Parathyroid adenoma (tissue), 2 donors: ENCODE measurements around the gene TMEM81.

Experiments used
- H2AFZ ChIP-seq: fragments of 300-600 bp; sonication (generic); one replicate; pipeline ENCODE4 v1.7.0; 2017; ENCODE audit warnings: antibody characterized with exemption, mild to moderate bottlenecking
- H3K27ac ChIP-seq: fragments of 300-600 bp; sonication (generic); one replicate; pipeline ENCODE4 v1.7.0; 2017
- H3K27me3 ChIP-seq: fragments of 300-600 bp; sonication (generic); one replicate; pipeline ENCODE4 v1.7.0; 2017; ENCODE audit warnings: low read length; ENCODE audit not compliant: control insufficient read depth, insufficient read depth
- H3K36me3 ChIP-seq: fragments of 300-600 bp; sonication (generic); one replicate; pipeline ENCODE4 v1.7.0; 2017; ENCODE audit warnings: low read length; ENCODE audit not compliant: control insufficient read depth, insufficient read depth
- H3K4me1 ChIP-seq: fragments of 300-600 bp; sonication (generic); one replicate; pipeline ENCODE4 v1.7.0; 2017; ENCODE audit warnings: control low read depth
- H3K4me2 ChIP-seq: fragments of 300-600 bp; sonication (generic); one replicate; pipeline ENCODE4 v1.7.0; 2017; ENCODE audit warnings: low read length
- H3K4me3 ChIP-seq: fragments of 300-600 bp; sonication (generic); one replicate; pipeline ENCODE4 v1.7.0; 2017; ENCODE audit warnings: low read depth, low read length
- H3K79me2 ChIP-seq: fragments of 300-600 bp; sonication (generic); one replicate; pipeline ENCODE4 v1.7.0; 2017; ENCODE audit warnings: control low read depth
- H3K9ac ChIP-seq: fragments of 300-600 bp; sonication (generic); one replicate; pipeline ENCODE4 v1.7.0; 2017; ENCODE audit warnings: mild to moderate bottlenecking
- H3K9me3 ChIP-seq: fragments of 300-600 bp; sonication (generic); one replicate; pipeline ENCODE4 v1.7.0; 2017; ENCODE audit warnings: low read length; ENCODE audit not compliant: control insufficient read depth
- CTCF ChIP-seq: fragments of 300-600 bp; sonication (generic); IDR thresholded peaks from one replicate; pipeline ENCODE4 v1.7.0; 2017; ENCODE audit warnings: antibody characterized with exemption, mild to moderate bottlenecking
- donor health status: primary hyperparathyroidism.

The TMEM81 gene

GRCh38 chr1:205074513-205074912, 9.7 kb downstream of the TMEM81 start:
- no peak overlapping the region for H2AFZ ChIP-seq
- TF ChIP-seq CTCF: no peak
- H3K4me1 ChIP-seq: no peaks in the 10 kb centered on the region
- no peaks in the 10 kb centered on the region for H3K79me2 ChIP-seq
- no peak overlapping the region for H3K4me3 ChIP-seq
- H3K4me2 ChIP-seq: no peak overlapping the region
- no peaks in the 10 kb centered on the region for H3K36me3 ChIP-seq
- H3K27ac ChIP-seq: no peak overlapping the region
- H3K9ac ChIP-seq: no peak overlapping the region
- H3K9me3 ChIP-seq: no peaks in the 10 kb centered on the region
- no peaks in the 10 kb centered on the region for H3K27me3 ChIP-seq

GRCh38 chr1:205074084-205074483, 10.2 kb downstream of the TMEM81 start:
- no peak overlapping the region for H3K27ac ChIP-seq
- no peak overlapping the region for H3K4me3 ChIP-seq
- no peaks in the 10 kb centered on the region for H3K79me2 ChIP-seq
- H3K9ac ChIP-seq: no peak overlapping the region
- no peaks in the 10 kb centered on the region for H3K4me1 ChIP-seq
- no peak for TF ChIP-seq CTCF
- no peaks in the 10 kb centered on the region for H3K9me3 ChIP-seq
- H3K36me3 ChIP-seq: no peaks in the 10 kb centered on the region
- H2AFZ ChIP-seq: no peak overlapping the region
- no peaks in the 10 kb centered on the region for H3K27me3 ChIP-seq
- no peak overlapping the region for H3K4me2 ChIP-seq

- Histone ChIP-seq H3K27ac (no peak overlapping the region), H3K4me2 (no peak overlapping the region), H3K79me2 (no peaks in the 10 kb centered on the region), H3K4me1 (no peaks in the 10 kb centered on the region), H3K4me3 (no peak overlapping the region), H3K9ac (no peak overlapping the region), H3K36me3 (no peaks in the 10 kb centered on the region), H2AFZ (no peak overlapping the region), H3K9me3 (no peaks in the 10 kb centered on the region), H3K27me3 (no peaks in the 10 kb centered on the region)
- TF ChIP-seq CTCF: no peak
Observed at GRCh38 chr1:205073511-205073910, 10.7 kb downstream of the TMEM81 start.

- no peak for TF ChIP-seq CTCF
- Histone ChIP-seq H3K36me3 (no peaks in the 10 kb centered on the region), H3K27ac (no peak overlapping the region), H3K79me2 (no peaks in the 10 kb centered on the region), H3K9ac (no peak overlapping the region), H3K4me1 (no peaks in the 10 kb centered on the region), H3K4me2 (no peak overlapping the region), H3K9me3 (no peaks in the 10 kb centered on the region), H3K4me3 (no peak overlapping the region), H2AFZ (no peak overlapping the region), H3K27me3 (no peaks in the 10 kb centered on the region)
Observed at GRCh38 chr1:205072881-205073280, 11.4 kb downstream of the TMEM81 start.

- no peaks in the 10 kb centered on the region for H3K79me2 ChIP-seq
- TF ChIP-seq CTCF: no peak
- H3K9me3 ChIP-seq: no peaks in the 10 kb centered on the region
- no peaks in the 10 kb centered on the region for H3K36me3 ChIP-seq
- no peak overlapping the region for H3K9ac ChIP-seq
- H3K27ac ChIP-seq: no peak overlapping the region
- no peaks in the 10 kb centered on the region for H3K4me1 ChIP-seq
- no peak overlapping the region for H2AFZ ChIP-seq
- H3K4me3 ChIP-seq: no peak overlapping the region
- H3K27me3 ChIP-seq: no peaks in the 10 kb centered on the region
- no peak overlapping the region for H3K4me2 ChIP-seq
Observed at GRCh38 chr1:205072286-205072685, 12.0 kb downstream of the TMEM81 start.
